Peyer's patch (tissue), 4 donors: ENCODE results near the gene GPAT3.
"Not testable (repeated sequence)": the region's sequence is repeated elsewhere in the genome, so short reads cannot be mapped to it uniquely, and the experiment has no call there.

ENCODE experiments used
- POLR2A ChIP-seq, 2 donors: fragments of 450-650 bp; IDR thresholded peaks; one replicate each; pipeline ENCODE4 v1.5.1; 2017; ENCODE audit warnings: antibody characterized with exemption in 2 of 2, mild to moderate bottlenecking in 2 of 2, moderate library complexity in 2 of 2
- TF ChIP-seq, protein P1 (sequence below), 6 experiments: fragments of 450-650 bp in 4 of 6; fragments of 200-600 bp in 2 of 6; sonication (generic) in 1 of 6; IDR thresholded peaks; one replicate each; pipeline ENCODE4 v1.5.1; 2017 to 2019; ENCODE audit warnings: antibody characterized with exemption in 6 of 6, mild to moderate bottlenecking in 3 of 6, moderate library complexity in 1 of 6

GRCh38 chr4:83622127-83622526 lies 86.2 kb downstream of the GPAT3 start:
- TF ChIP-seq POLR2A (IDR thresholded peaks at IDR 0.05) = not testable (repeated sequence)
- TF ChIP-seq, protein P1, sequence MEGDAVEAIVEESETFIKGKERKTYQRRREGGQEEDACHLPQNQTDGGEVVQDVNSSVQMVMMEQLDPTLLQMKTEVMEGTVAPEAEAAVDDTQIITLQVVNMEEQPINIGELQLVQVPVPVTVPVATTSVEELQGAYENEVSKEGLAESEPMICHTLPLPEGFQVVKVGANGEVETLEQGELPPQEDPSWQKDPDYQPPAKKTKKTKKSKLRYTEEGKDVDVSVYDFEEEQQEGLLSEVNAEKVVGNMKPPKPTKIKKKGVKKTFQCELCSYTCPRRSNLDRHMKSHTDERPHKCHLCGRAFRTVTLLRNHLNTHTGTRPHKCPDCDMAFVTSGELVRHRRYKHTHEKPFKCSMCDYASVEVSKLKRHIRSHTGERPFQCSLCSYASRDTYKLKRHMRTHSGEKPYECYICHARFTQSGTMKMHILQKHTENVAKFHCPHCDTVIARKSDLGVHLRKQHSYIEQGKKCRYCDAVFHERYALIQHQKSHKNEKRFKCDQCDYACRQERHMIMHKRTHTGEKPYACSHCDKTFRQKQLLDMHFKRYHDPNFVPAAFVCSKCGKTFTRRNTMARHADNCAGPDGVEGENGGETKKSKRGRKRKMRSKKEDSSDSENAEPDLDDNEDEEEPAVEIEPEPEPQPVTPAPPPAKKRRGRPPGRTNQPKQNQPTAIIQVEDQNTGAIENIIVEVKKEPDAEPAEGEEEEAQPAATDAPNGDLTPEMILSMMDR (IDR thresholded peaks at IDR 0.05) = not testable (repeated sequence)
